CD4-positive, alpha-beta T cell treated with Interleukin-17A for 1 hour (primary cell): ENCODE results near the gene MTHFR.

ENCODE experiments used
- DNase-seq: peaks from one replicate; pipeline ENCODE4 v3.0.0-alpha.2; 2020

The MTHFR gene

DNA sequence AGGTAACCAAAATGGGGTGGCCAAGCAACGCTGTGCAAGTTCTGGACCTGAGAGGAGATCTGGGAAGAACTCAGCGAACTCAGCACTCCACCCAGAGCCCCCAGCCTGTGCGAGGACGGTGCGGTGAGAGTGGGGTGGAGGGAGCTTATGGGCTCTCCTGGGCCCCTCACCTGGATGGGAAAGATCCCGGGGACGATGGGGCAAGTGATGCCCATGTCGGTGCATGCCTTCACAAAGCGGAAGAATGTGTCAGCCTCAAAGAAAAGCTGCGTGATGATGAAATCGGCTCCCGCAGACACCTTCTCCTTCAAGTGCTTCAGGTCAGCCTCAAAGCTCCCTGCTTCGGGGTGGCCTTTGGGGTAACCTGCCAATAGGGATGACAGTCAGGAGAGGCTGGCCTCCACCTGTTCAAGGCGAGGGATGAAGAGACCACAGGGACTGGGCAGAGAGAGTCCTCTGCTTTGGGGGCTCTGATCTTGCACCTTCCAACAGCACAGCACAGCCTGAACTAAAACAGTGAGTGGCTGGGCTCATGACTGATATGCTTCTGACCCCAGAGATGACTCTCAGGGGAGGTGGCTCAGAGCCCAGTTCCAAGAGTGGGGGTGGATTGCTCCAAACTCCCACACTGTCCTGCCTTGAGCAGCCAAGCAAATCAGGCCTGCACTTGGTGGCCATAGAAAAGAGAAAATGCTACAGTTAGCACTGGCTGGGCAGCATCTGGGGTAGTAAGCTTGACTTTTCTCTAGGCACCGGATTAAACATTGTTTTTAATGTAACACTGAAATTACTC, 9.5 kb downstream of the MTHFR start:
- no peak for DNase-seq

DNA sequence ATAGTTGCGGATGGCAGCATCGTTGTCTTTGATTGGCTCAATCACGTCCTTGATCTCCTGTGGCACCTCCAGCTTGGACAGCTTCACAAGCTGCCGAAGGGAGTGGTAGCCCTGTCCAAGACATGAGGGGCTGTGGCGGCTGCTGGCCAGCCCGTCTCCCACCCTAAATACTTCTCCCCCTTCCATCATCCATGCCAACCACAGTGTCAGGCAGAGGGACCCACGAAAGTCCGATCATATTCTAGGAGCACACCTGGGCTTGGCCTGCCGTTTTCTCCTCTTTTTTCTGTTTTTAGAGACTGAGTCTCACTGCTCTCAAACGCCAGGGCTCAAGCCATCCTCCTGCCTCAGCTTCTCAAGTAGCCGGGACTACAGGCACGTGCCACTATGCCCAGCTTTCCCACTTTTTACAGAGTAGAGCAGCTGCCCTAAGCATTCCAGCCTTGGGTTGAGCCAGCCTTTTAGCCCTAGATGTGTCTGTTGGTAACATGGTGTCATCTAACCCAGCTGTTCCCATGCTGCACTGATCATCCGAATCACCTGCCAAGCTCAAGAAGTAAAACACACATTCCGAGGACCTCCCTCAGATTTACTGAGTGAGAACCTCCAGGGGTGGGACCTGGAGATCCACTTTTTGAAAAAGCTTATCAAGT, 10.4 kb downstream of the MTHFR start:
- no peak for DNase-seq

DNA sequence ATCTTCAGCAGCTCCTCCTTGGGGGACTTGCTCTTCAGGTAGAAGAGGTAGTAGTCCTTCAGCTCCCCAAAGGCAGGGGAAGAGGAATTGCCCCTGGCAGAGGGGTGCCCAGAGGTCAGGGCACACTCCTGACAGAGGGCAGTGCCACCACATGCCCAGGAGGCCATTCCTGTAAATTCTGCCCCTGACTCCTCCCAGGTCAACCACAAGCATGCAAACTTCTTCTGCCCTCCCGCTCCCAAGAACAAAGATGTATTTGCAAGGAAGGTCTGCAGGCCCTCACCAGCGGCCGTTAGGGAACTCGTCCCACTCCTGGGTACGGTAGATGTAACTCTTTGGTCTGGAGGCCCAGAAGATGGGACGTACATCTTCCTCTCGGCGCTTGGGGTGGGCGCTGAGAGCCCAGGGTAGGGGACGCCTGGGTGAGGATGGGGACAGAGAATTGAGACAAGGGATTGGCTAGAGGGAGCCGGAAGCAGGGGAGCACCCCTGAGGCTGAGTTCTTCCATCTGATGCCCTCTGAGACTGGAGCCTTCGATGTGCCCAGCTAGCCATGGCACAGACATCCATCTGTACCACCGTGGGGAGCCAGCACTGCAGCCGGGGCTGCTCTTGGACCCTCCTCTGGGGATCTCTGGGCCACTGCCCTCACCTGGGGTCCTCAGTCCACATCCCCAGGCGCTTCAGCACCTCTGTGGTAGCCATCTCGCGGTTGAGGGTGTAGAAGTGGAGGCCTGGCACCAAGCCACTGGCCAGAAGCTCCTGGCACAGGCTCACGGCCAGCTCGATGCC, 11.1 kb downstream of the MTHFR start:
- no peak for DNase-seq

DNA sequence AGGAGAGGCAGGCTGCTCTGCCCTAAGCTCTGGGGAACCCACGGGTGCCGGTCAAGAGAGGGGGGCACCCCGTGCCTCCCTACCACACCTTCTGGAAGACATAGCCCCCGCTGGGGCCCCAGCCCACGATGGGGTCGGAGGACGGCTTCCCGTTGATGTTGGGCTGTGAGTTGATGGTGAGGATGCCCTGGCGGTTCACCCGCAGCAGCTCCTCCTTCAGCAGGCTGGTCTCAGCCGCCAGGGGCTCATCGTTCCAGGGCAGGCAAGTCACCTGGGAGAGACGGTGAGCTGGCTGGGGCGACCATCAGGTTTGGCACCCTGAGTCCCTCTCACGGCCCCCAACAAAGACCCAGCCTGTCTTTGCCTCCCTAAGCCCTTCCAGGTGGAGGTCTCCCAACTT, 11.9 kb downstream of the MTHFR start:
- no peak for DNase-seq

DNA sequence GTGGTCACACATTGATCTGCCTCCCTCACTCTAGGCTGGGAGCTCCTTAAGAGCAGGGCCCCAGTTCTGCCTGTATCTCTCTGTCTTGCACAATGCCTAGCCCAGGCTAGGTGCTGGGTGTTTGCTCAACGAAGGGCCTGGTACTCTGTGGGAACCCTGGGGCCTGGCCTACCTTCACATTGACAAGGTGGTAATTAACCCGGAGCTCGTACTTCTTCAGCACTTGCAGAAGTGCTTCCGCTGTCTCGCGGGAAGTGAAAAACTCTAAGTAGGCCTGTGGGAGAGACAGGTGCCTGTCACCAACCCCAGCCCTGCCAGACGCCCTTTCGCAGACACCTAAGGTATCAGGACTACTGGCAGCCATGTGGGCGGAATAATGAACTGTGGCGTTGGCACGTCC, 13.7 kb downstream of the MTHFR start:
- DNase-seq = no peak

DNA sequence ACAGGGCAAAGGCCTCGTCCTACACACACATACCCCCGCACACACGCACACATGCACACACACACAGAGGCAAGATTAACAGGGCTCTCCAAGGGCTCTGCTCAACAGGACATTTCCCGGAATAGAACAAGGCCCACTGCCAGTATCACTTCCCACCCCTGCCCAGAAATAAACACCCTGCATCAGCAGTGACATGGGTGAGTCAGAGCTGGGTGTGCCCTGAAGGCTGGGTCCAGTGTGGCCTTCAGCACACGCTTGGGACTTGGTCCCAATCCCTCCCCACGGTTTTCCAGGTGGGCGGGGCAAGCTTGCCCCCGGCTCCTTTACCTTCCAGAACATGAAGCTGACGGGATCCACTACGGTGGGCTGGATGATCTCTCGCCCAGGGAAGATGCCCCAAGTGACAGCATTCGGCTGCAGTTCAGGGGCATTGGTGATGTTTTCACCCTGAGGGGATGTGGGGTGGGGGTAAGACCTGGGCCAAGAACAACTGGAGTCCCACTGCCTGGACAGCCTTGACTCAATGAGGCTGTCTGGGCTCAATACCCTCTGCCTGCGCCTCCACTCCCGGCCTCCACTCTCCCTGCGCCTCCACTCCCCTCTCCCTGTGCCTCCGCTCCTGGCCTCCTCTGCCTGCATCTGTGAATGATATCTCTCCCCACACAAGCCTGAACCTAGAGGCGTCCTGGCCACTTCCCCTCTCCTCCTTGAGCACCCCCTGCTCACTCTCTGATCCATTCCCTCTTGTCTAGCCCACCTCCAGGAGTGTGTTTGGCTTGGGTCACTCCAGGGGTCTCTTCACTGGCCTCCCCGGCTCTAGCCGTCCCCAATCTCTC, 14.7 kb downstream of the MTHFR start:
- DNase-seq = peak; percentile 32

DNA sequence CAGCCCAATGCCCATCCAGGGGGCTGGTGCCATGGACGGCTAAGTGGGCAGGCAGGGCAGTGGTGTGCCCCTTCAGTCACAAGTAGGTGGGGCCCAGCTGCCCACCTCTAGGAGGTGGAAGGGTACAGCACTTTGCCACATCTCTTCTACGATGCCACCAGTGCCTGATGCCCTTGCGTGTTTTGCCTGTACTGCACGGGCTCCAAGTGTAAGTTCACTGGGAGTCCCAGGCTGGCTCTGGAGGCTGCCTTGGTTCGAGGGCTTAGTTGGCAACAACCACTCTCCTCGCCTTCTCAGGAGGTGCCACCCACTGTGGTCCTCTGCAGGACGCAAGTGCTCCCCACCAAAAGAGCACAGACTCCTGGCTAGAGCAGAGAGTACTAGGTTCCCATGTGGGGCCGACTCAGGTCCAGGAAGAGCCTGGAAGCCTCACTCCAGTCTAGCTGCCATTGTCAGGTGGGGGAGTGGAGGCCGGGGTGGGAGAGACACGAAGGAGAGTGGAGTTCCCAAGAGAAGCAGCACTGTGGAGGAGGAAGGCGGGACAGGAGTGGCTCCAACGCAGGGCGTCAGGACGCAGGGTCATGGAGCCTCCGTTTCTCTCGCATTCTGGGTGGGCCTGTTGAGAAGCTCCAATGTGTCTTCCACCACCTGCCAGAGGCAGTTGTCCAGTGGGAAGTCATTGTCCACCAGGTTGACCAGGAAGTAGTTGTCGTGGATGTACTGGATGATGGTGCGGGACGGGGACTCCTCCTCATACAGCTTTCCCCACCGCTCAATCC, 15.5 kb downstream of the MTHFR start:
- DNase-seq = no peak

DNA sequence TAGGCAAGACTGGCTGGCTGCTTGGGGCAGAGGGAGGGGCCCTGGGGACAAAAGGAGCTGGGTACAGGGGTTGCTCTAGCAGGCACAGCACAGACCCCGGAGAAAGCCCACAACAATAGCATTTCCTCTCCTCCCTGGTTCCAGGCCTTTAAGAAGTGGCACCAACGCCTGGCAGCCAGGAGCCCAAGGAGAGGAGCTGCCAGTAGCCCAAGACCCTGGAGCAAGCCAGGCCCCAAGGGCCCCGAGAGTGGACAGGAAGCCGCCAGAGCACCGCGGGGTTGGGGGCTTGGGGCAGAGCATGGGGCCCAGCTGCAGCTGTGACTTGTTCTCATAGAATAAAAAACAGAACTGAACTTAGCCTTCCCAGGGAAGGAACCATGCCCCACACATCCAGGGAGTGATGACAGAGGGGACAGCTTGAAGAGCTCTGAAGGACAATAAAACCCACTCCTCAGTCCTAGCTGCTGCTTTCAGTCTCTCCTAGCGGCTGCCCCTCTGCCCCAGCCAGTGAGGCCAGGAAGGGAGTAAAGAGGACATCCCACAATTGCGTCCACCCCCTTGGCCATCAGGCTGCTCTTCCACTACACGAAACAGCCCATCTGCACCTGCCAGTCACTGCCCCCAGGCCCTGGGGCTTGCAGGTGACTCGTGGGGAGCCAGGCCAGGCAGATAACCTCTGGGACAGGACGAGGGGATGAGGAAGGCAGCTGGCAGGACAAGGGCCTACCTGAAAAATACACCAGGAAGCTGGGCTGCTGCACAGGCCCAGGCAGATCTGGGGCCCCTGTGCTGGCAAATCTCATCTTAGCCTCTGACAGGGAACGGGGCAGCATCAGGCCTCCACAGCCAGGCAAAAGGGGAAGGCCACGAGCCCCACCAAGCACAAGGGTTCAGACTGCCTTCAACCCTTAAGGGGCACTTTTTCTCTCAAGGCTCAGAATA, 16.4 kb downstream of the MTHFR start:
- no peak for DNase-seq

DNA sequence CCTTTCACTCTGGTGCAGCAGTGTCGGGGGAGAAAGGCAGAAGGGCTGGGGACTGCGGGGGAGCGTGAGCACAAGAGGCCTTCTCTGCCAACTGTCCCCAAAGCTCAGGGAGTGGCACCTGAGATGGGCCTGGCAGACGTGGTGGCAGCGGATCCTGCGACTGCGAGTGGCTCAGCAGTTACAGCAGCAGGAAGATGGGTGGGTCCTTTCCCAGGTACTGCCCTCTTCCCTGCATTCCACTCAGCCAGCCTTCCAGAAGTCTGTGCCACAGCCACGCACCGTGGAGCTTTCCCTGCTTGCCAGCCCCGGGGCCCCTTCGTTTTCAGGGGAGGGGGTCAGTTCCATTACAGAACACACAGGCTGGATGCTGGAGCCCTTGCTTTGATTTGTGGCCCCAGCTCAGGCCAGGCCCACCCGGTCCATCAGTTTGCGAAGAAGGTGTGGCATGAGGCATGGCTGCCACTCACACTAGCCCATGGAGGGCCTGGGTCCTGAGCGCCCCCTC, 17.2 kb downstream of the MTHFR start:
- no peak for DNase-seq

DNA sequence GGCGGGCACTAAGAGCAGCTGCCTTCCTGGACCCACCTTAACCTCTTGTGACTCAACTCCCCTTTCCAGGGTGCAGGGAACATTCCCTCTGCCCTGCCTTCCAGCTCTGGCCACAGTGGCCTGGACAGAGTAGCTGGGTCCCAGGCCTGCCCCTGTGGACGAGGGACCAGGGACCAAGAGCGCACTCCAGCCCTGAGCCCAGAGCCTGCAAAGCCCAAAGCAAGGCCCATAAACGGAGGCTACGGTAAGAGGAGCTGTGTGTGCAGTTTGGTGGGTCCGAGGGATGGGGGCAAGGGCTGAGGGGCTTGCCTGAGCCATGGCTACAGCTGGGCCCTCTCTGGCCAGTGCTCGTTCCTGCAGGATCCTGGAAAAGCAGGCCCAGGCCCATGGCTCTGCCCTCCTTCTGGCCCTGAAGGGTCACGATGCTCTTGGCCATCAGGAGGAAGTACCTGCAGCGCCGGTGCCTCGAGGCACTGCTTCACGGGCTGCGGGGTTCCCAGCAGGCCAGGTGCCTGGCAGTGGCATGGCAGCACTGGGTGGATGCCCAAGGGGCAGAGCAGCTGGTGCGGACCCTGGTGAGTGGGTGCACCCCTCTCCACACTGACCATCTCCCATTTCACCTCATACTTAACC, 17.8 kb downstream of the MTHFR start:
- no peak for DNase-seq

DNA sequence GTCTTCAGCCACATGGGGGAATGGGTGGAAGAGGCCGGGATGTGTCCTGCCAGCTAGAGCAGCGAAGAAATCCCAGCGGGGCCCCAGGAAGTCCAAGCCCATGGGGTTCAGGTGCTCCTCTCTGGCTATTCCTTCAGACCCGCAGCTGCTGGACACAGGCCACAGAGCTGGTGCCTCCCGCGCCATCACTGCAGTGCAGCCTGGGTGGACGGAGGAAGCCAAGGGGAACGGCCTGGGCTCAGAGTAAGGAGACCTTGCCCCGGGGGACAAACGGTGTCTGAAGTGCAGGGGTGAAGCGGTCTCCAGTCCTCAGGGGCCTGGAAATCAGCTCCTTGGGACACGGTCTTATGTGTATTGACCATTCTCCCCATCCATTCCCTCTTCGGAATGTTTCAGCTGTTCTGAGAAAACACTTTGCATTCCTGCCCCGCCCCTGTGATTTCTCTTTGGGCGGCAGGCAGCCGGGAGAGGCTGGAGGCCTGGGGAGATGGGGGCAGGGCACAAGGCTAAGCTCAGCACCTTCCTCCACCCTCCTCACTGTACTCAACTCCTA, 18.4 kb downstream of the MTHFR start:
- no peak for DNase-seq

DNA sequence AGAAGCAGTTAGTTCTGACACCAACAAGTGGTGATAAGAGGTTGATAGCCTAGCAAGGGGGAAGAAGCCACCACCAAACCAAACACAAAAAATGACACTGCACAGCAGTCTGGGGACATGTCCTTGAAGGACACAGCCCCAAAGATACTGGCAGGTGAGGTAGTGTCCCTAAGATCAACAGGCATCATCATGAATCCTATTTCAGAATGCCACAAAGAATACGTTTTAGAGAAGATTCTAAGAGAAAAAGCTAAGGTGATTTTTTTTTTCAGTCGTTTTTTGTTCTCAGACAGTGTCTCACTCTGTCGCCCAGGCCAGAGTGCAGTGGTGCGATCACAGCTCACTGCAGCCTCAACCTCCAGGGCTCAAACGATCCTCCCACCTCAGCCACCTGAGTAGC, 19.6 kb downstream of the MTHFR start:
- no peak for DNase-seq

DNA sequence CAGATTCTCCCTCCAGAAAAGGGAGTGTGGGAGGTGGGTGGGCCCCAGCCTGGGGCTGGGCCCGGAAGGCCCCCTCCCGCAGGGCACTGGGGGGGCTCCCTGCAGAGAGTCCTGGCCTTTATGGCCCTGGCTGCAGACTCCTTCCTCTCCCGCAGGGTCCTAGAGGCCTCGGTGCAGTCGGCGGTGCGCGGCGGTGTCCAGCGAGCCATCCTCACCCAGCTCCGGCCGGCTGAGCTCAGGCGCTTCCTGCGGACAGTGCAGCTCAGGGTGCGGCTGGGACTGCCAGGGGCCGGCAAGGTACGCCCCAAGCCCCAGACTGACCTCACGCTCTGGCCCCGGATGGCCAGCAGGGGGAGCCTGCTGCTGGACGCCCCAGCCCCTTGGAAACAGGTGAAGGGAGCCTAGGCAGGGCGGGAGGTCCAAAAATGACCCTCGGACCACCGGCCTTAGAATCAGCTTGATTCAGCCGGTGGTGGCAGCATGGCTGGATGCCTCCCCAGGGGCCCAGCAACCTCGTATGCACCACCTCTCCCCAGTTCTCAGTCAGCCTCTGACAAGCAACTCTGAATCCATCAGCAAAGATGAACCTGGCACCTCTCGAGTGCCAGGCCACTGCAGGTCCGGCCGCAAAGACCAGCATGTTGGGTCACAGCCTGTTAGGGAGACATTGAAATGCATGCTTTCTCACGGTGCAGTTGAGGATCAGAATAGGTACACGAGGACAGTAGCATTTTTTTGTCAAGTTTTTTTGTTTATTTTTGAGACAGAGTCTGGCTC, 20.6 kb downstream of the MTHFR start:
- DNase-seq = peak; percentile 45

DNA sequence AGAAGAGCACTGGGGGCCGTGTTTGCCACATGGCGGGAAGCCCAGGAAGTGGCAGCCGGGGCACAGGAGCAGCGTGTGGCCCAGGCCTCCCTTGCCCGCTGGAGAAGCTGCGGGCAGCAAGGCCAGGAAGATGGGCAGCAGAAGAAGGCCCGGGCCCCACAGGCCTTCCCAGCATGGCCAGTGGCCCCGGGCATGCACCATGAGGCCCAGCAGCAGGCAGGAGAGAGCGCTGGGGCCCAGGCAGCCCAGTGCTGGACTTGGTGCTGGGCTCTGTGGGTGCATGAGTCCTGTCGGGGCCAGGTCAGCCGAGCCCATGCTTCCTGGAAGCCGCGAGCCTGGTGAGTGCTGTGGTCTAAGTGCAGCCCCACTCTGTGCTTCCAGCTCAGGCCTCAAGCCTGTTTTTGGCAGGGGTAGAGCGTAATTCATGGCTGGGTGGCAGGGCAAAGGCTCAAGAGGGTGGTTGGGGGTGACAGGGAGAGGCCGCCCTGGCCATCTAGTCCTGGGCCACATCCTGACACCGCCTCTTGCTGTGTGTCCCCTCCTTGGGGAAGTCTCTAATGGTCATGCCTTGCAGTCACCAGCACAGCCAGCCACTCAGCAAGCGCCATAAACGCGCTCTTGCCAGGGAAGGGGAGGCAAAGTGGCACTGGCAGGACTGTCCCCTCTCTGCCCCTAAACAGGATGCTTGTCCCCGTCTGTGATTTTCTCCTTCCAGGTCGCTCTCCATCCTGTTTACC, 21.3 kb downstream of the MTHFR start:
- no peak for DNase-seq

DNA sequence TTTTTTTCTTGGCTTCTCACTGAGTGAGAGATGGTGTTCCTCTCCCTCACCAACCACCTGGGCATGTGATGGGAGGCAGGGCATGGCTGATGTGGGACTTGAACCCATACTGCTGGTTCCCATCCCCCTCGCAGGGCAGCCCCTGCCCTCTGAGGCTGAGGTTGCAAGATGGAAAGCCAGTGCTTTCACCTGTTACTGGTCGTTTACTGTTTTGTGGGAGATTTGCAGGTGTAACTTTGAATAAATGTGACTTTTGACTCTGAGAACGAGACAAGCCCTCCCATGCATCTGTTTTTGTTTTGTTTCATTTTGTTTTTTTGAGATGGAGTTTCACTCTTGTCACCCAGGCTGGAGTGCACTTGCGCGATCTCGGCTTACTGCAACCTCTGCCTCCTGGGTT, 22.2 kb downstream of the MTHFR start:
- no peak for DNase-seq

DNA sequence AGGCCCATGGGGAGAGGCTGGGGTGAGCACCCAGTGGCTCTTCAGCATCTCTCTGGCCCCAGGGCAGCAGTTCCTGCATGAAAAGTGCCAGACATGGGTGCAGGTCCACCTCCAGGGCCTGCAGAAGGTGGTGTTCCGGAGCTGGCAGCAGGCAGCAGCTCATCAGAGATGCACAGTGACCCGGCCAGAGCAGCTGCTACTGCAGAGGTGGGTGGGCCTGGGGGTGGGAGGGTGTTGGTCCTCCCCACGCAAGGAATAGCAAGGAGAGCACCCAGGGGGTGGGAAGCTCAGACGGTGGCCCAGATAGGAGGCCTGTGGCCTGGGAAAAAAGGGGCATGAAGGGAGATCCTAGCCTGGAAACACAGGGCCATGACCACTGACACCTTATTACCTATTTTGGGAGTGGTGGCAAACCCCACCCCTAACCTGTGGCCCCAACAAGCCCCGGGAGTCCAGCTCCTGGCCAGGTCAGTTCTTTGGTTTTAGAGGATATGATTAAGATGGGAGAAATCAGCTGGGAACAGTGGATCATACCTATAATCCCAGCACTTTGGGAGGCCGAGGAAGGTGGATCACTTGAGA, 23.5 kb downstream of the MTHFR start:
- no peak for DNase-seq

DNA sequence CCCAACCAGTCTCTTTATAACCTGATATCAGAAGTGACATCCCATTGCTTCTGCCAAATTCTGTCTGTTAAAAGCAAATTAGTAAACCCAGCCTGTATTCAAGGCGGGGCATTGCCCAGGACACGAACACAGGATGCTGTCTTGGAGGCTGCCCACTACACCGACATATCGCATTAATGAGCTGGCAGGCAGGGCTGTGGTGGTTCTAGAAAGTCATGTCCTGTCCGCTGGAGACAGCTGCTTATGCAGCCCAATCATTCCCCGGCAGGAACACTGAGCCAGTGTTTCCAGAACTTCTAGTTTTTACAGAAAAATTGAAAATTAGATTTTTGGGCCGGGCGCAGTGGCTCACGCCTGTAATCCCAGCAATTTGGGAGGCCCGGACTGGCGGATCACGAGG, 24.5 kb downstream of the MTHFR start:
- no peak for DNase-seq
